NCI-H2196 (cell line): ENCODE results near the gene KCNN3.
"Not testable (repeated sequence)": the region's sequence is repeated elsewhere in the genome, so short reads cannot be mapped to it uniquely, and the experiment has no call there.

Experiments
- DNase-seq: peaks from one replicate; lab custom pipeline; 2025; ENCODE audit not compliant: unreplicated experiment; lab: John Stamatoyannopoulos, UW

Gene KCNN3

GRCh38 chr1:154711416-154711815 is 158.7 kb downstream of the KCNN3 start:
- DNase-seq: no peak

- DNase-seq: no peak
Observed at GRCh38 chr1:154710106-154710505, 160.0 kb downstream of the KCNN3 start.

- no peak for DNase-seq
Observed at GRCh38 chr1:154707901-154708463, 162.1 kb downstream of the KCNN3 start.

GRCh38 chr1:154706851-154707250 is 163.2 kb downstream of the KCNN3 start:
- no peak for DNase-seq

GRCh38 chr1:154705544-154705943 is 164.5 kb downstream of the KCNN3 start:
- no peak for DNase-seq

GRCh38 chr1:154703170-154703569 is 166.9 kb downstream of the KCNN3 start:
- no peak for DNase-seq

- no peak for DNase-seq
Observed at GRCh38 chr1:154698320-154699096, 171.6 kb downstream of the KCNN3 start.

GRCh38 chr1:154697710-154698109 is 172.4 kb downstream of the KCNN3 start:
- no peak for DNase-seq

- no peak for DNase-seq
Observed at GRCh38 chr1:154696456-154696855, 173.6 kb downstream of the KCNN3 start.

GRCh38 chr1:154695985-154696384 is 174.1 kb downstream of the KCNN3 start:
- no peak for DNase-seq

GRCh38 chr1:154694995-154695394 is 175.1 kb downstream of the KCNN3 start:
- no peak for DNase-seq

GRCh38 chr1:154689083-154689482 is 181.0 kb downstream of the KCNN3 start:
- no peak for DNase-seq

- no peak for DNase-seq
Observed at GRCh38 chr1:154686507-154686906, 183.6 kb downstream of the KCNN3 start.

- no peak for DNase-seq
Observed at GRCh38 chr1:154683820-154684219, 186.3 kb downstream of the KCNN3 start.

GRCh38 chr1:154682254-154682653 is 187.8 kb downstream of the KCNN3 start:
- DNase-seq: no peak

GRCh38 chr1:154677844-154678243 is 192.2 kb downstream of the KCNN3 start:
- not testable (repeated sequence) for DNase-seq

- not testable (repeated sequence) for DNase-seq
Observed at GRCh38 chr1:154676847-154677246, 193.2 kb downstream of the KCNN3 start.

- not testable (repeated sequence) for DNase-seq
Observed at GRCh38 chr1:154674456-154674855, 195.6 kb downstream of the KCNN3 start.

- not testable (repeated sequence) for DNase-seq
Observed at GRCh38 chr1:154672245-154672644, 197.8 kb downstream of the KCNN3 start.

GRCh38 chr1:154671412-154671811 is 198.7 kb downstream of the KCNN3 start:
- not testable (repeated sequence) for DNase-seq

GRCh38 chr1:154670310-154671270 is 199.5 kb downstream of the KCNN3 start:
- not testable (repeated sequence) for DNase-seq
